Keratinocyte (primary cell): ENCODE data around the gene MMP28. TPM values are rescaled to one million over a fixed set of nuclear protein-coding genes. Genes with fewer than 3 reads are reported as not detected.

Experiments used
- DNase-seq: peaks from one replicate; pipeline ENCODE4 v3.0.0-alpha.2; 2011; ENCODE audit warnings: low read depth, missing footprints, low spot score
- FAIRE-seq: peaks from 2 replicates; lab custom pipeline; 2011; peaks lifted over from hg19 to GRCh38; lab: Jason Lieb, UNC
- H2AFZ ChIP-seq: 2 replicates; pipeline ENCODE4 v1.6.0; 2012; ENCODE audit warnings: low read length, control low read depth, inconsistent platforms; ENCODE audit not compliant: control insufficient read depth
- H3K27ac ChIP-seq: 2 replicates; pipeline ENCODE4 v1.5.1; 2011; ENCODE audit warnings: low read length; ENCODE audit not compliant: control insufficient read depth, insufficient read depth
- H3K27me3 ChIP-seq: 3 replicates; pipeline ENCODE4 v1.6.0; 2011; ENCODE audit warnings: low read length; ENCODE audit not compliant: control insufficient read depth, insufficient read depth; ENCODE audit errors: extremely low read depth
- H3K36me3 ChIP-seq, 2 experiments: 2 replicates in 1 of 2; 3 replicates in 1 of 2; pipeline ENCODE4 v1.5.1; 2011; ENCODE audit warnings: low read length in 2 of 2, mild to moderate bottlenecking in 1 of 2; ENCODE audit not compliant: control insufficient read depth in 2 of 2, insufficient read depth in 2 of 2; ENCODE audit errors: extremely low read depth in 1 of 2
- H3K4me1 ChIP-seq: 3 replicates; pipeline ENCODE4 v1.5.1; 2011; ENCODE audit warnings: low read length; ENCODE audit not compliant: control insufficient read depth, insufficient read depth; ENCODE audit errors: extremely low read depth
- H3K4me2 ChIP-seq: 3 replicates; pipeline ENCODE4 v1.6.0; 2011; ENCODE audit warnings: low read depth, low read length; ENCODE audit not compliant: control insufficient read depth, insufficient read depth; ENCODE audit errors: extremely low read depth
- H3K4me3 ChIP-seq, 3 experiments: fragments of 200-600 bp in 1 of 3; sonication (generic) in 1 of 3; 2 replicates in 2 of 3; 3 replicates in 1 of 3; pipeline ENCODE4 v1.5.1; 2011 to 2016; ENCODE audit warnings: low read length in 3 of 3, mild to moderate bottlenecking in 3 of 3, control low read depth in 2 of 3, inconsistent platforms in 1 of 3, low read depth in 1 of 3, mixed read lengths in 1 of 3, mixed run types in 1 of 3, moderate library complexity in 1 of 3; ENCODE audit not compliant: control insufficient read depth in 2 of 3, insufficient read depth in 2 of 3; ENCODE audit errors: extremely low read depth in 1 of 3
- H3K79me2 ChIP-seq: 2 replicates; pipeline ENCODE4 v1.6.0; 2012; ENCODE audit warnings: low read length; ENCODE audit not compliant: control insufficient read depth, insufficient read depth
- H3K9ac ChIP-seq: 3 replicates; pipeline ENCODE4 v1.6.0; 2011; ENCODE audit warnings: low read length; ENCODE audit not compliant: control insufficient read depth, insufficient read depth; ENCODE audit errors: extremely low read depth
- H3K9me1 ChIP-seq: 3 replicates; pipeline ENCODE4 v1.6.0; 2011; ENCODE audit warnings: low read length; ENCODE audit not compliant: control insufficient read depth, insufficient read depth; ENCODE audit errors: extremely low read depth
- H3K9me3 ChIP-seq: 2 replicates; pipeline ENCODE4 v1.5.1; 2012; ENCODE audit warnings: low read depth, low read length; ENCODE audit not compliant: control insufficient read depth
- H4K20me1 ChIP-seq: 3 replicates; pipeline ENCODE4 v1.6.0; 2011; ENCODE audit warnings: low read length; ENCODE audit not compliant: control insufficient read depth, insufficient read depth; ENCODE audit errors: extremely low read depth
- EZH2 ChIP-seq: IDR thresholded peaks from one replicate; pipeline ENCODE4 v1.6.1; 2012; ENCODE audit warnings: inconsistent platforms, mild to moderate bottlenecking, low read length, moderate library complexity
- dilution Hi-C: fragments of 300-500 bp; cut with MboI; formaldehyde crosslinking; loops from one replicate; pipeline ENCODE4 v1.7.0; 2020; ENCODE audit warnings: low sequenced_read_pairs; ENCODE audit not compliant: extremely low pct_ligation_motif_present
- polyA plus RNA-seq, 5 experiments: library from polyadenylated mRNA; depleted of rRNA in 3 of 5; stranded (reverse) in 3 of 5; stranded (forward) in 1 of 5; unstranded in 1 of 5; fragments of >200 nt; gene quantifications; 1 replicate in 1 of 5; 2 replicates in 3 of 5; 3 replicates in 1 of 5; pipeline versions ENCODE4 v1.2.1 to v1.2.3, GENCODE V29; 2011 to 2012; ENCODE audit warnings: missing spikeins in 2 of 5, low read depth in 1 of 5, low replicate concordance in 1 of 5
- TF ChIP-seq, protein P1 (sequence below), 3 experiments: IDR thresholded peaks in 1 of 3; conservative IDR thresholded peaks in 1 of 3; optimal IDR thresholded peaks in 1 of 3; 2 replicates in 2 of 3; 3 replicates in 1 of 3; pipeline versions ENCODE3 to v1.5.1; 2011; ENCODE audit warnings: low read length in 3 of 3, mild to moderate bottlenecking in 3 of 3, moderate library complexity in 2 of 3, control low read depth in 1 of 3, inconsistent platforms in 1 of 3; ENCODE audit not compliant: insufficient read depth in 2 of 3; ENCODE audit errors: extremely low read depth in 1 of 3

The MMP28 gene
- polyA plus RNA-seq, 1 donor (not counting 4 experiments of a cell fraction or from before 2014, with no cell fraction given): 21.3 TPM

DNA sequence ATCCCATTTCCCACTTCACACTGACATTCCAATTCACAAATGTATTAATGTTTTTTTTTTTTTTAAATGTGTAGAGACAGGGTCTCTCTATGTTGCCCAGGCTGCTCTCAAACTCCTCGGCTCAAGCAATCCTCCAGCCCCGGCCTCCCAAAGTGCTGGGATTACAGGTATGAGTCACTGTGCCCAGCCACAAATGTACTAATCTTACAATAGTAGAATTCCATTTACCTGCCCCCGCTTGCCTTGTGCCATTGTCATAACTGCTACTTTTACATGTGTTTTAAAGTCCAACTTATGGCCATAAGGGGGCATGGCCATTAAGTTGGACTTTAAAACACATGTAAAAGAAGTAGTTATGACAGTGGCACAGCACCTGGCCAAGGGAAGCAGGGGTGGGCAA, 4.6 kb downstream of the MMP28 start:
- FAIRE-seq (no peak), DNase-seq (no peak)
- Histone ChIP-seq H3K36me3 (no peaks in the 10 kb centered on the region), H3K9ac (no peak overlapping the region), H2AFZ (no peak overlapping the region), H3K4me1 (peaks cover 68% of the 10 kb centered on the region), H3K4me3 (no peak overlapping the region), H4K20me1 (no peaks in the 10 kb centered on the region), H3K9me1 (no peaks in the 10 kb centered on the region), H3K79me2 (no peaks in the 10 kb centered on the region), H3K9me3 (no peaks in the 10 kb centered on the region), H3K27me3 (no peaks in the 10 kb centered on the region), H3K4me2 (no peak overlapping the region), H3K27ac (peak overlapping the region; percentile 54)
- dilution Hi-C loops: no loop called here
- TF ChIP-seq EZH2: no peak
- TF ChIP-seq, protein P1, sequence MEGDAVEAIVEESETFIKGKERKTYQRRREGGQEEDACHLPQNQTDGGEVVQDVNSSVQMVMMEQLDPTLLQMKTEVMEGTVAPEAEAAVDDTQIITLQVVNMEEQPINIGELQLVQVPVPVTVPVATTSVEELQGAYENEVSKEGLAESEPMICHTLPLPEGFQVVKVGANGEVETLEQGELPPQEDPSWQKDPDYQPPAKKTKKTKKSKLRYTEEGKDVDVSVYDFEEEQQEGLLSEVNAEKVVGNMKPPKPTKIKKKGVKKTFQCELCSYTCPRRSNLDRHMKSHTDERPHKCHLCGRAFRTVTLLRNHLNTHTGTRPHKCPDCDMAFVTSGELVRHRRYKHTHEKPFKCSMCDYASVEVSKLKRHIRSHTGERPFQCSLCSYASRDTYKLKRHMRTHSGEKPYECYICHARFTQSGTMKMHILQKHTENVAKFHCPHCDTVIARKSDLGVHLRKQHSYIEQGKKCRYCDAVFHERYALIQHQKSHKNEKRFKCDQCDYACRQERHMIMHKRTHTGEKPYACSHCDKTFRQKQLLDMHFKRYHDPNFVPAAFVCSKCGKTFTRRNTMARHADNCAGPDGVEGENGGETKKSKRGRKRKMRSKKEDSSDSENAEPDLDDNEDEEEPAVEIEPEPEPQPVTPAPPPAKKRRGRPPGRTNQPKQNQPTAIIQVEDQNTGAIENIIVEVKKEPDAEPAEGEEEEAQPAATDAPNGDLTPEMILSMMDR (optimal IDR thresholded peaks at IDR 0.05 in 1 of 3, IDR thresholded peaks at IDR 0.05 in 1 of 3, conservative IDR thresholded peaks at IDR 0.05 in 1 of 3; ENCODE audit: extremely low read depth in 1 of 3, insufficient read depth in 2 of 3, low read length in 3 of 3): no peak

DNA sequence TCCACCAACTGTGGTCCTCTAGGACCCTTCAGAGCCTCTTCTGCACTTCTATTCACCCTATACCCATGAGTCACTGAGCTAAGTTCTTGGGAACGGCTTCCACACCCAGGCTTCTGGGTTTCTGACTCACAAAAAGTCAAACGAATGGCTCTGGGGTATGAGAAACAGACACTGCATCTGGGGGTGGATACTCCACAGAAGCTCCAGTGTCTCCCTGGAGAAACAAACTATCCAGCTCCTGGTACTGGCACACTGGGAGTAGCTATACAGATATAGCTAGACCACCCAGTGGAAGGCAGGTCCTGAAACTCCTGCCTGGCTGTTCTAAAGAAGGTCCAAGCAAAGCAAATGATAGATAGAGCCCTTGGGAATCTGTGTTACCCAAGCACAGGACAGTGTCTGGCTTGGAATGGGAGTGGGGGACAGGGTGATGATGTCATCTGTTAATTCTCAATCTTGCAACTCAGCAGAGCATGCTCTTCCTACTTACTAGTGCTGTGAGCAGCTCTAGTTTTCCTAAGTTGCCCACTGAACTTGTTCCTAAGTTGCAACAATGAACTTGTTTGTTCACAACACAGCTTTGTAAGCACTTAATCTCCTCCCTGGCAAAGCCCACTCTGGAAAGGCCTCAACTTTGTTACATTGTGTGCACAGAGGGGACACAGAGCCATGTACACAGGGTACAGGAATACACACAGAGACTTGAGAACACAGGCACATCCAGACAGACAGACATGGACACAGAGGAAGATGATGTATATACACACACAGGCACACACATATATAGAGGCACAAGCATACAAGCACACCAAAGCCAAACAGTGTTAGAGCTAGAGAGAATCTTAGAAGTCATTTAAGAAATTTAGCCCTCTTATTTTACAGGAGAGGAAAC, 6.7 kb downstream of the MMP28 start:
- Histone ChIP-seq H3K4me2 (peak overlapping the region; percentile 70), H2AFZ (peak overlapping the region; percentile 39), H3K4me1 (peaks cover 89% of the 10 kb centered on the region), H3K9me3 (no peaks in the 10 kb centered on the region), H3K27me3 (no peaks in the 10 kb centered on the region), H3K27ac (peak overlapping the region; percentile 97), H3K4me3 (peak overlapping the region in 2 of 3 experiments; percentile 9 to 42), H3K79me2 (no peaks in the 10 kb centered on the region), H3K36me3 (peaks cover 0 to 2% of the 10 kb centered on the region in 2 experiments), H3K9ac (peak overlapping the region; percentile 81), H3K9me1 (no peaks in the 10 kb centered on the region), H4K20me1 (no peaks in the 10 kb centered on the region)
- no peak for DNase-seq
- dilution Hi-C loops: no loop called here
- no peak for FAIRE-seq
- no peak for TF ChIP-seq EZH2
- TF ChIP-seq, protein P1 (optimal IDR thresholded peaks at IDR 0.05 in 1 of 3, IDR thresholded peaks at IDR 0.05 in 1 of 3, conservative IDR thresholded peaks at IDR 0.05 in 1 of 3; ENCODE audit: extremely low read depth in 1 of 3, insufficient read depth in 2 of 3, low read length in 3 of 3): no peak
